ENCODE measurements around the gene NOB1.
"Not testable (repeated sequence)": the region's sequence is repeated elsewhere in the genome, so short reads cannot be mapped to it uniquely, and the experiment has no call there.

The NOB1 gene

DNA sequence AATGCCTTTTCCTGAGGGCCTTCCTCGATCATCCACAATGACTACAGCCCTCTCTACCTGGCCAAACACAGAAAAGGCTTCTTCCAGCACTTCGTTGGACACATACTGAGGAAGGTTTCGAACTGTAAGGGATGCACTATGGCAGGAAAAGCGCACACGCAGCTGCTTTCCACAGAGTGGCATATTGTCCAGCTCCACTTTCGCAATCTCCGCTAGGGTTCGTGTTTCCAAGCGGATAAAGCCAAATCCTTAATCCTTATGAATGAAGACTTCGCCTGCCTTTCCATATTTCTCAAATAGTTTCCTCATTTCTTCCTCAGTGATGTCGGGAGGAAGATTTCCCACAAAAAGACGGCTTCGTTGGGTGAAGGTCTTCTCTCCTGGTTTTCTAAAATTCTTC, 2.6 kb upstream of the NOB1 start:
- not testable (repeated sequence) for H3K27ac ChIP-seq (ENCODE audit: low read length); H3K4me3 ChIP-seq (ENCODE audit: low read depth in 1 of 2, low read length in 2 of 2); H3K27me3 ChIP-seq (ENCODE audit: low read depth, low read length); H3K9me3 ChIP-seq (ENCODE audit: control insufficient read depth in 1 of 2, low read length in 2 of 2); H3K36me3 ChIP-seq (ENCODE audit: control insufficient read depth in 1 of 2, insufficient read depth in 2 of 2, low read length in 2 of 2)
- H3K4me1 ChIP-seq (ENCODE audit: control insufficient read depth in 1 of 2, insufficient read depth in 2 of 2, low read length in 2 of 2): peaks cover 4 to 19% of the 10 kb centered on the region in 2 donors

DNA sequence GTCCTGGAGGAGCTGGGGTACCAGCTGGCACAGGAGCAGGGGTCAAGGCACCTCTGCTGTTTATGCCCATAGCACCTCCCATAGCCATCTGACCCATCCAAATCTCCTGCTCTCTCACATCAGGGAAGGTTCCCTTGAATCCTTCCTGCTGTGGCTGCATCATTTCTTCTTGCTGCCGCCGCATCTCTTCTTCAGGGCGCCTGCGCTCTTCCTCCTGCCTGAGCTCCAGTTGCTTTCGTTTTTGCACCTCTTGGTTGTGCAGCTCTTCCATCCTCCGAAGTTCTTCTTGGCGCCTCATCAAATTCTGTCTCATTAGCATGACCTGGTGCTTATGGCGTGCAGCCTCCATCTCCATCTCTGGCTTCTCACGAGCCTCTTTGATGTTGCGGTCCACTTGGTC, 2.0 kb upstream of the NOB1 start:
- Histone ChIP-seq H3K9me3 (ENCODE audit: control insufficient read depth in 1 of 2, low read length in 2 of 2) (no peaks in the 10 kb centered on the region), H3K27me3 (ENCODE audit: low read depth, low read length) (no peaks in the 10 kb centered on the region), H3K36me3 (ENCODE audit: control insufficient read depth in 1 of 2, insufficient read depth in 2 of 2, low read length in 2 of 2) (peaks cover 4 to 5% of the 10 kb centered on the region in 2 donors), H3K27ac (ENCODE audit: low read length) (no peak overlapping the region), H3K4me3 (ENCODE audit: low read depth in 1 of 2, low read length in 2 of 2) (no peak overlapping the region), H3K4me1 (ENCODE audit: control insufficient read depth in 1 of 2, insufficient read depth in 2 of 2, low read length in 2 of 2) (peaks cover 3 to 19% of the 10 kb centered on the region in 2 donors)

DNA sequence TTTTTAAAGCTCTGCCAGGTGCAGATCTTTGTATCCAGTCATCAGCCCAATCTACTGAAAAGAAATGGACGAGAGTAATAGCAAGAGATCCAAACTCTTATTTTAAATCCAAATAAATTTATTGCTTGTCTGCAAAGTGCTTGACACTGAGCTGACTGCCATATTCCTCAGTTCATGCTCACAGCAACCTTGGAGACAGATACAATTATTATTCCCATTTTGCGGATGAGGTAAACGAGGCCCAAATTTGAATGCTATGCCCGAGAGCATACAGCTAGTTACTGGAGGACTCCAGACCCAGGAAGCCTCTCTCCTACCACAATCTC, 620 bp downstream of the NOB1 start:
- peaks cover 0 to 19% of the 10 kb centered on the region in 2 donors for H3K4me1 ChIP-seq (ENCODE audit: control insufficient read depth in 1 of 2, insufficient read depth in 2 of 2, low read length in 2 of 2)
- peak overlapping the region; percentile 95 to 98 for H3K4me3 ChIP-seq (ENCODE audit: low read depth in 1 of 2, low read length in 2 of 2)
- H3K27me3 ChIP-seq (ENCODE audit: low read depth, low read length): no peaks in the 10 kb centered on the region
- H3K27ac ChIP-seq (ENCODE audit: low read length): peak overlapping the region; percentile 82
- no peaks in the 10 kb centered on the region for H3K9me3 ChIP-seq (ENCODE audit: control insufficient read depth in 1 of 2, low read length in 2 of 2)
- peaks cover 15 to 22% of the 10 kb centered on the region in 2 donors for H3K36me3 ChIP-seq (ENCODE audit: control insufficient read depth in 1 of 2, insufficient read depth in 2 of 2, low read length in 2 of 2)

DNA sequence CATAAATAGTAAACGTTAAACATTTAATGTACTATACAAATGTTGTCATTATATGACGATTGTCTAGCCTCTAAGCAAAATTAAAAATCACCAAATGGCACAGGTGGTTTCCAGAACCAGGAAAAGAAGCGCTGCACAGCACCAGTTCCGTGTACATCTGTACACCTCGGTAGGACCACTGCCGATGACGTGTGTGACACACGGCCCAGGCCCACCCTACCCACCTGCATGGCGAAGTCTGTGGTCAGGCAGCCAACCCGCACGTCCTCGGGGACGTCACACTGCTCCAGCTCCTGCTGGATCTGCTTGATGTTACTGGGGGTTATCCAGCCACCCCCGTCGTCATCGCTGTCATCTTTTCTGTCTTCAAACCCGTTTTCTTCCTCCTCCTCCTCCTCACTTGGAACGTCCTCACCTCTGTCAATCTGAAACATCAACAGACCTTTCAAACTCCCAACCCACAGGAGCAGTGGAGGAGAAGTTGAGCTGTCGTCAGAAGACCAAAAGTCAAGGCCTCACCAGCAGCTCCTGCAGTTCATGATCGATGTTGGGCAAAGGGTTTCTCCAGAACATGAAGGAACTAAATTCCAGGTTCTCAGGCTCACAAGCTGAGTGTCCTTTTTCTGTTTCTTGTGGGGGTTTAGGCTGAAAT, 5.9 kb downstream of the NOB1 start:
- peaks cover 46 to 72% of the 10 kb centered on the region in 2 donors for H3K36me3 ChIP-seq (ENCODE audit: control insufficient read depth in 1 of 2, insufficient read depth in 2 of 2, low read length in 2 of 2)
- no peaks in the 10 kb centered on the region for H3K27me3 ChIP-seq (ENCODE audit: low read depth, low read length)
- no peak overlapping the region for H3K27ac ChIP-seq (ENCODE audit: low read length)
- H3K9me3 ChIP-seq (ENCODE audit: control insufficient read depth in 1 of 2, low read length in 2 of 2): no peaks in the 10 kb centered on the region
- H3K4me1 ChIP-seq (ENCODE audit: control insufficient read depth in 1 of 2, insufficient read depth in 2 of 2, low read length in 2 of 2): peaks cover 0 to 10% of the 10 kb centered on the region in 2 donors
- no peak overlapping the region for H3K4me3 ChIP-seq (ENCODE audit: low read depth in 1 of 2, low read length in 2 of 2)

DNA sequence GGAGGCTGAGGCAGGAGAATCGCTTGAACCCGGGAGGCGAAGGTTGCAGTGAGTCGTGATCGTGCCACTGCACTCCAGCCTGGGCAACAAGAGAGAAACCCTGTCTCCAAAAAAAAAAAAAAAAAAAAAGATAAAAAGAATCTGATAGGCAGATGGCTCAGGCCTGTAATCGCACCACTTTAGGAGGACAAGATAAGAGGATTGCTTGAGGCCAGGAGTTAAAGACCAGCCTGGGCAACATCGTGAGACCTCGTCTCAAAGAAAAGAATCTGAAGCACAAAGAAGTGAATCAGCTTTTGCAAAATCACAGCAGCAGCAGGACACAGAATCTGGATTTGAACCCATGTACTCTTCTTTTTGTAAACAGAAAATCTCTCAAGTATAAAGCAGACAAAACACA, 7.6 kb downstream of the NOB1 start:
- H3K4me1 ChIP-seq (ENCODE audit: control insufficient read depth in 1 of 2, insufficient read depth in 2 of 2, low read length in 2 of 2): no peaks in the 10 kb centered on the region
- no peak overlapping the region for H3K27ac ChIP-seq (ENCODE audit: low read length)
- no peaks in the 10 kb centered on the region for H3K27me3 ChIP-seq (ENCODE audit: low read depth, low read length)
- H3K4me3 ChIP-seq (ENCODE audit: low read depth in 1 of 2, low read length in 2 of 2): no peak overlapping the region
- no peaks in the 10 kb centered on the region for H3K9me3 ChIP-seq (ENCODE audit: control insufficient read depth in 1 of 2, low read length in 2 of 2)
- H3K36me3 ChIP-seq (ENCODE audit: control insufficient read depth in 1 of 2, insufficient read depth in 2 of 2, low read length in 2 of 2): peaks cover 58 to 89% of the 10 kb centered on the region in 2 donors

- H3K4me1 ChIP-seq (ENCODE audit: control insufficient read depth in 1 of 2, insufficient read depth in 2 of 2, low read length in 2 of 2): peaks cover 5% of the 10 kb centered on the region in 2 donors
- H3K9me3 ChIP-seq (ENCODE audit: control insufficient read depth in 1 of 2, low read length in 2 of 2): no peaks in the 10 kb centered on the region
- peaks cover 64 to 95% of the 10 kb centered on the region in 2 donors for H3K36me3 ChIP-seq (ENCODE audit: control insufficient read depth in 1 of 2, insufficient read depth in 2 of 2, low read length in 2 of 2)
- no peak overlapping the region for H3K27ac ChIP-seq (ENCODE audit: low read length)
- no peak overlapping the region for H3K4me3 ChIP-seq (ENCODE audit: low read depth in 1 of 2, low read length in 2 of 2)
- no peaks in the 10 kb centered on the region for H3K27me3 ChIP-seq (ENCODE audit: low read depth, low read length)
Measured at GRCh38 chr16:69745959-69746358, 8.8 kb downstream of the NOB1 start.

DNA sequence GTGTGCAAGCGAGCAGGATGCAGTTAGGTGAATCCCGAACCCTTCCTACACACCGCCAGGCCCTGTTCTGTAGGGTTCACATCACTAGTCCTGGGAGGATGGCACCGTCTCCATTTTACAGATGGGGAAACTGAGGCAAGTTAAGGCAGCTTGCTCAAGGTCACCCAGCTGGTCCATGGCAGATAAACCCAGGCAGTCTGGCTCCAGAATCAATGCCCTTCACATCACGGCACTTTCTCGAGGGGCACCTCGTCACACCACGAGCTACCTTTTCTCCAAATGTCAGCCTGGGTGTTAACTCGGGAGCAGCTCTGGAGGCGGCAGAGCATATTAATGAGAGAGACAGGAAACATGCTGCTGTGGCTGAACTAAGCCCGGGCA, 9.5 kb downstream of the NOB1 start:
- no peaks in the 10 kb centered on the region for H3K9me3 ChIP-seq (ENCODE audit: control insufficient read depth in 1 of 2, low read length in 2 of 2)
- H3K27ac ChIP-seq (ENCODE audit: low read length): no peak overlapping the region
- peaks cover 61 to 92% of the 10 kb centered on the region in 2 donors for H3K36me3 ChIP-seq (ENCODE audit: control insufficient read depth in 1 of 2, insufficient read depth in 2 of 2, low read length in 2 of 2)
- no peaks in the 10 kb centered on the region for H3K27me3 ChIP-seq (ENCODE audit: low read depth, low read length)
- peaks cover 5% of the 10 kb centered on the region in 2 donors for H3K4me1 ChIP-seq (ENCODE audit: control insufficient read depth in 1 of 2, insufficient read depth in 2 of 2, low read length in 2 of 2)
- no peak overlapping the region for H3K4me3 ChIP-seq (ENCODE audit: low read depth in 1 of 2, low read length in 2 of 2)

DNA sequence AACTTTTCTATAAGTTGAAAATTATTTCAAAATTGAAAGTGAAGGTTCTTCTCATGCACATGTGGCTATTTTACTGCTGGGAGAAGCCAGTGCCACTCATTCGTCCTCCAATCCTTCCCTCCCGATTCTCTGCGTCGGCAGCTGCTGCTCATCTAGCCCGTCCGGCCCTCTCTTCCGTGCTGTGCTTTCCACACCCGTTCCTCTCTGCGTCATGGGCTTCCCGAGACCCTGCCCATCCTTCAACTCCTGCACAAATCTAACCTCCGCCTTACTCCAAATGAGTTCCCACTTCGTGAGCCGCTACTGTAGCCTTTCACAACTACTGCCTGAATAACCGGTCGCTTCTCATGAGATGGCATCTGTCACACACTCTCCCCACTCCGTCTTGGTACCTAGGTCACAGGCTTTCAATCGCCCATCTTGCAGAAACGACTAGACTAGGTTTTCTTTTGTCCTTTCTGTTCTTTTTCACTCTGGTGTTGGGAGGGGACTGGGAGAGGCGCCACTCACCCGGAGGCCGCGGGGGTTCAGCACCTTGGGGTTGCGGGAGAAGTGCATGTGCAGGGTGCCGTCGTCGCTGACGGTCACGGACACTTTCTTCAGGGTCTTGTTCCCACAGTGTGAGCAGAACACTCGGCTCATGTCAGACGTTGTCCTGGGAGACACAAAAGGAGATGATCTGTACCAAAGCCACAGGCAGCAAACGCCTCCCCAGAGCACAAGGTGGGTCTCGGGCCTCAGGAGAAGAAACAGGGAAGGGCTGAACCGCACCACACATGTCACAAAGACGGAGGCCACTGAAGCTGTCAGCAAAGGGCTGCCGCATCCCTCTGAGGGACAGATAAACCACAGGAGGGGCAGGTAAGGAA, 10.1 kb downstream of the NOB1 start:
- no peaks in the 10 kb centered on the region for H3K9me3 ChIP-seq (ENCODE audit: control insufficient read depth in 1 of 2, low read length in 2 of 2)
- H3K4me1 ChIP-seq (ENCODE audit: control insufficient read depth in 1 of 2, insufficient read depth in 2 of 2, low read length in 2 of 2): peaks cover 5% of the 10 kb centered on the region in 2 donors
- no peak overlapping the region for H3K4me3 ChIP-seq (ENCODE audit: low read depth in 1 of 2, low read length in 2 of 2)
- H3K27me3 ChIP-seq (ENCODE audit: low read depth, low read length): no peaks in the 10 kb centered on the region
- no peak overlapping the region for H3K27ac ChIP-seq (ENCODE audit: low read length)
- peaks cover 62 to 88% of the 10 kb centered on the region in 2 donors for H3K36me3 ChIP-seq (ENCODE audit: control insufficient read depth in 1 of 2, insufficient read depth in 2 of 2, low read length in 2 of 2)

DNA sequence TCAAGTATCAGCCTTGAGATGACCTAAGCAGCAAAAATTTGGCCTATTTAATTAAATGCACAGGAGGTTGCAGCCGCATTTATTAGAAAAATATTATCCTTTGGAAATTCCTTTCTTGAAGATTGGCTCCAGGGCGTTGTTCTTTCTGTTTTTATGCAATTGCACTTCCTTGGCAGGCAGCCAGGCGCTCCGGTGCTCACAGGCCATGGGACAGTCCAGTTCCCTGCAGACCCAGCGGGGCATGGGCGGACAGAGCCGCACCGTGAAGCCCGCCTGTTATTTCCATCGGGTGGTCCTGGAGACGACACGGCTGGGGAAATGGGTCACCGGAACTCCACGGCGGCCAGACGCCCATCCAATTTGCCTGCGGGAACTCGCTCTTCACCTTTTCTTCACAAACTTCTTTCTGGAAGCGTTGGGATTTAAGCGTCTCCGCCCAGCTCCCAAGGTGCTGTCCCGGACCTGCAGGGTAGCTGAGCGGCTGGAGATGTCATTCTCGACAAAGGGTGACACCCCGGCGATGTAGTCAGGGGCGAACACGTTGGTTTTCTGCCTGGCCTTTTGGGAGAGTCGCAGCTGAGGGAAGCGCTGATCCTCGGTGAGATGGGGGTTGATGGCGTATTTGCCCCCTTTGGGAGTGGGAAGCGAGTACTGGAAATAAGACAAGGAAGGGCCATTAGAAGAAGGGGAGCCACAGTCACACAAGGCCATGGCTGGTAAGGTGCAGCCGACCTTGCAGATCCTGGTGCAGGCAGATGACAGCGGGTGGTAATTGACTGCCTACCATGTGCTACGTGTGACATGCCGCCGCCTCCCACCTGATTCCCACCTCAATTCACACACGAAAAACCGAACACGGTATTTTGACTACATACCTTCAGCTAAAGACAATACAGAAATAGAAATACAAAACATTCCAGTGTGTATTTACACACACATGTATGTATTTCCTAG, 12.5 kb downstream of the NOB1 start:
- Histone ChIP-seq H3K27me3 (ENCODE audit: low read depth, low read length) (no peaks in the 10 kb centered on the region), H3K4me1 (ENCODE audit: control insufficient read depth in 1 of 2, insufficient read depth in 2 of 2, low read length in 2 of 2) (peaks cover 5% of the 10 kb centered on the region in 2 donors), H3K36me3 (ENCODE audit: control insufficient read depth in 1 of 2, insufficient read depth in 2 of 2, low read length in 2 of 2) (peaks cover 47 to 64% of the 10 kb centered on the region in 2 donors), H3K4me3 (ENCODE audit: low read depth in 1 of 2, low read length in 2 of 2) (no peak overlapping the region), H3K27ac (ENCODE audit: low read length) (peak overlapping the region; percentile 43), H3K9me3 (ENCODE audit: control insufficient read depth in 1 of 2, low read length in 2 of 2) (no peaks in the 10 kb centered on the region)

- Histone ChIP-seq H3K4me3 (ENCODE audit: low read depth in 1 of 2, low read length in 2 of 2) (no peak overlapping the region), H3K27me3 (ENCODE audit: low read depth, low read length) (no peaks in the 10 kb centered on the region), H3K4me1 (ENCODE audit: control insufficient read depth in 1 of 2, insufficient read depth in 2 of 2, low read length in 2 of 2) (peaks cover 5% of the 10 kb centered on the region in 2 donors), H3K9me3 (ENCODE audit: control insufficient read depth in 1 of 2, low read length in 2 of 2) (no peaks in the 10 kb centered on the region), H3K36me3 (ENCODE audit: control insufficient read depth in 1 of 2, insufficient read depth in 2 of 2, low read length in 2 of 2) (peaks cover 47 to 59% of the 10 kb centered on the region in 2 donors), H3K27ac (ENCODE audit: low read length) (peak overlapping the region; percentile 43)
Measured at GRCh38 chr16:69741519-69741918, 13.2 kb downstream of the NOB1 start.

DNA sequence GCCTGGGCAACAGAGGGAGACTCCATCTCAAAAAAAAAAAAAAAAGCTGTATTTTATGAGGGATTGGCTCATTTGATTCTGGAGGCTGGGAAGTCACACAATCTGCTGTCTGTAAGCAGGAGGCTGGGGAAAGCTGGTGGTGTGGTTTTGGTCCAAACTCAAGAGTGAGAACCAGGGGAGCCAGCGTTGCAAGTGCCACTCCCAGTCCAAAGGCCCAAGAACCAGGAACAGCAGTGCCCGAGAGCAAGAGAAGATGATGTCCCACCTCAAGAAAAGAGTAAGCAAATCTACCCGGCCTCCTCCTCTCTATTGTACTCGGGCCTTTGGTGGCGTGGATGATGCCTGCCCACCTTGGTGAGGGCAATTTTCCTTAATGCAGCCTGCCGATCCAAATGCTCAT, 22.6 kb downstream of the NOB1 start:
- Histone ChIP-seq H3K9me3 (ENCODE audit: control insufficient read depth in 1 of 2, low read length in 2 of 2) (no peaks in the 10 kb centered on the region), H3K27ac (ENCODE audit: low read length) (no peak overlapping the region), H3K4me1 (ENCODE audit: control insufficient read depth in 1 of 2, insufficient read depth in 2 of 2, low read length in 2 of 2) (peaks cover 0 to 7% of the 10 kb centered on the region in 2 donors), H3K27me3 (ENCODE audit: low read depth, low read length) (no peaks in the 10 kb centered on the region), H3K4me3 (ENCODE audit: low read depth in 1 of 2, low read length in 2 of 2) (no peak overlapping the region), H3K36me3 (ENCODE audit: control insufficient read depth in 1 of 2, insufficient read depth in 2 of 2, low read length in 2 of 2) (peaks cover 0 to under 1% of the 10 kb centered on the region in 2 donors)
